NCI-H345 treated with DMSO at 0.1 percent for 48 hours (cell line): Measurements from ENCODE around the gene MRPL53.
"Not testable (repeated sequence)": the region's sequence is repeated elsewhere in the genome, so short reads cannot be mapped to it uniquely, and the experiment has no call there.

ENCODE experiments used
- DNase-seq: peaks from one replicate; lab custom pipeline; 2025; ENCODE audit not compliant: unreplicated experiment; lab: John Stamatoyannopoulos, UW

Gene MRPL53

DNA sequence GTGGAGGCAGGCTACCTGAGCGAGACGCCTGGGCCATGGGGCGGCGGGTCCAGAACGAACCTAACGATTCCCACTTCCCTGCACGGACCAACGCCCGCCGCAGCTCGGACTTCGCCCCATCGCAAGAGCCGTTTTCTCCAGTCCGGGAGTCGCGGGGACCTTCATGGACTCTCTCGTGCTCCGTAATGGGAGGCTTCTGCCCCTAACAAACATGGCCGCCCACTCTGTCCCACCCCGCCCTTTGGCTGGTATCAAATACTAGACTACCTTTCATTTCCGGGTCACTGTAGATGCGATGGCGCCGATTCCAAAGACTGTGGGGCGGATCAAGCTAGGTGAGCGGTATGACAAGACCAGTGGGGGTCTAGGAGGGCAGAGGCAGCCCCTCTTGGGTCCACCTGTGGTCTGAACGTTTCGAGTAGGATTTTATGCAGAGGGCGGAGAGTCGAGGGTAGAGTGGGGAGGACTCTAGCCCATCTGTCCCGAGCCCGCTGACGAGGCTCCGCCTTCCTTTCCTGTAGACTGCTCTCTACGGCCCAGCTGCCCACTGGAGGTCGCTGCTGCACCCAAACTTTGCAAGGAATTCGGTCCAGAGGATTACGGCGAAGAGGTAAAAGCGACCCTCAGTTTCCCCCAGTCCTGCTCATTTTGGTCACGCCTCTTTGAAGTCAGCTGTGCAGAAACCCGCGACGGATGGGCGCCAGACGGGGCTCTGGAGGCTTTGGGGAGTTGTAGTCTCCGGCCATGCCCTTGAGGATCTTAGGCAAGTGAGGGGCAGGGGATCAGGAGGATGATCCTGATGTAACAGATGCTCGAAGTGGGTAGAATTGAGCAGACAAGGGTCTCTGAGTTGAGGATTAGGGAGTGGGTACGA is 10.6 kb upstream of the MRPL53 start, which contains the start of the genes CCDC142 and TTC31:
TSS of gene CCDC142 (minus strand) at position 198 of the 874 bp plus-strand sequence. CDS start at position 37, 161 bp downstream.
TSS of gene TTC31 (plus strand) at position 281 of the 874 bp plus-strand sequence. CDS start at position 296, 15 bp downstream.
- DNase-seq: peak; percentile 95

- no peak for DNase-seq
Measured at GRCh38 chr2:74481961-74482800, 9.7 kb upstream of the MRPL53 start.

GRCh38 chr2:74481431-74481830 is 9.0 kb upstream of the MRPL53 start:
- no peak for DNase-seq

DNA sequence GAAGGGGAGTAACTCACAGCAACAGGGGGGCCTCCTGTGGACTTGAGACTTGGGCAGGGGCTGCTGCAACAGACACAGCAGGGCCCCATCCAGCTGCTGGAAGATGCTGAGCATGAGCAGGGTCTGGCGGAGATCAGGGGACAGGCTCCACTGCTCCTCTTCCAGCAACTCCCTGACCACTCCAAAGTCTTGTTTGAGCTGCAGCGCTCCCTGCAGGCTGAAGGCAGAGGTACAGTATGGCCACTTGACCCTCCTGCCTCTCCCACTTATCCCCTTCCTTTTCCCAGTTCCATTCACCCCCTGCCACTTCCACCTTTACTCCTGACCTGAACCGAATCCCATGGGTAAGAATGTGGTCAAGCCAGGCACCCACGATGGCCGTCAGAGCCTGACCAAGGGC is 2.4 kb upstream of the MRPL53 start:
- no peak for DNase-seq

- no peak for DNase-seq
Measured at GRCh38 chr2:74474481-74474880, 2.0 kb upstream of the MRPL53 start.

- no peak for DNase-seq
Measured at GRCh38 chr2:74472945-74473258, 422 bp upstream of the MRPL53 start.

GRCh38 chr2:74471332-74472065 is 981 bp downstream of the MRPL53 start:
- no peak for DNase-seq

GRCh38 chr2:74470742-74471141 is 1.7 kb downstream of the MRPL53 start:
- not testable (repeated sequence) for DNase-seq

DNA sequence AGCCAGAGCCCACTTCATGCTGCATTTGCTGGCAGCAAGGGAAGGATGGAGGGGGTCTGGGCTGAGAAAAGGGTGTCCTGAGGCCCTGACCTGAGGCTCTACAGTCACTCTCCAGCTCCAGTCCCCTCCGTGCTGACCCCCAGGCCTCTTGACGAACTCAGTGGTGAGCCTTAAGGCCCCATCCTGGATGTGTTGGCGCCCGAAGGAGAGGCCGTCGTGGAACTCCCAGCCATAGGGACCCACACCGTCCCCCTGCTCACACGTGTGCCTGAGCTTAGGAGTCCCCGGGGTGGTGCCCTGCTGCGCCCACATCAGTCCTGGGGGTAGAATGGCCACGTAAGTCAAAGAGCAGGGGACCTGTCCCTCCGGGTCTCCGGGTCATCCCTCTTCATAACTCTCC is 8.1 kb downstream of the MRPL53 start:
- no peak for DNase-seq

GRCh38 chr2:74462786-74463105 is 9.7 kb downstream of the MRPL53 start:
- DNase-seq: no peak

GRCh38 chr2:74462054-74462785 is 10.3 kb downstream of the MRPL53 start:
- DNase-seq: no peak

DNA sequence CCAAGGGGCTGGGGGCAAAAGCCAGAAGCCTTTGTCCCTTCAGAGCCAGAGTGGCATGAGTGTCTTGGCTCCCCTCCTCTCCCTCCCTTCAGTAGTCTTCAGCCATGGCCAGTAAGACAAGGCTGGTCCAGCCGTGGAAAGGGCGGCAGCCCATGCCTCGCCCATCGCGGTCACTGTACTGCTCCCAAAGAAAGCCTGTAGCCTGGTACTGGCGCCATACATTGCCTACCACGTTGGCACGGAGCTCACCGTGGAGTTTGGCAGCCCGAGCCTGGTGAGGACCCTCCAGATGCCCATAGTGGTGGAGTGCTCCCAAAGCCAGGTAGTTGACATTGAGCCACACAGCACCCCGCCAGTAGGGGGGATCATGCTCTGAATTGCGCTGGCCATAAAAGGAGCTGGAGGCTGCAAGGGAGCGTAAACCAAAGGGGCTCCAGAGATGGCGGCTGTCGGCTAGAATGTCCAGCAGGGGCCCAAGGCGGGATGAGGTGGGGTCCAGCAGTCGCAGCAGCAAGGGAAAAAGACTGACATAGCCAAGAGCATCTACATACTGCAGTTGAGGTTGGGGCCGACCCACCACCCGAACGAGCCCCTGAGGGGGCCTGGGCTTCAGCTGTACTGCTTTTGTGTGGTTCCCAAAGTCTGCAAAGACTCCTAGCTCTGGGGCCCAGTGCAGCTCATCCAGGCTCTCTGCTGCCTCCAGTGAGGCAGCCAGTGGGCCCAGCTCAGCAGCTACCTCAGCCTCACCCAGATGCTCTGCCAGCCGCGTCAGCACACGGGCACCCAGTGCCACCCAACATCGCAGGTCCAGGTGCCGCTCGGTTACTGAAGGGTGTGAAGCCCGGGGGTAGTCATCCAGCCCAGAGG is 11.1 kb downstream of the MRPL53 start:
- no peak for DNase-seq

DNA sequence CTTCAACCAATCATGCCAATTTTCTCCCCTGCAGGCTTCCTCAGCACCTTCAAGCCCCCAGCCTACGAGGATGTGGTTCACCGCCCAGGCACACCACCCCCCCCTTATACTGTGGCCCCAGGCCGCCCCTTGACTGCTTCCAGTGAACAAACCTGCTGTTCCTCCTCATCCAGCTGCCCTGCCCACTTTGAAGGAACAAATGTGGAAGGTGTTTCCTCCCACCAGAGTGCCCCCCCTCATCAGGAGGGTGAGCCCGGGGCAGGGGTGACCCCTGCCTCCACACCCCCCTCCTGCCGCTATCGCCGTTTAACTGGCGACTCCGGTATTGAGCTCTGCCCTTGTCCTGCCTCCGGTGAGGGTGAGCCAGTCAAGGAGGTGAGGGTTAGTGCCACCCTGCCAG is 12.3 kb downstream of the MRPL53 start:
- DNase-seq: not testable (repeated sequence)

GRCh38 chr2:74459503-74460118 is 12.9 kb downstream of the MRPL53 start:
- not testable (repeated sequence) for DNase-seq

DNA sequence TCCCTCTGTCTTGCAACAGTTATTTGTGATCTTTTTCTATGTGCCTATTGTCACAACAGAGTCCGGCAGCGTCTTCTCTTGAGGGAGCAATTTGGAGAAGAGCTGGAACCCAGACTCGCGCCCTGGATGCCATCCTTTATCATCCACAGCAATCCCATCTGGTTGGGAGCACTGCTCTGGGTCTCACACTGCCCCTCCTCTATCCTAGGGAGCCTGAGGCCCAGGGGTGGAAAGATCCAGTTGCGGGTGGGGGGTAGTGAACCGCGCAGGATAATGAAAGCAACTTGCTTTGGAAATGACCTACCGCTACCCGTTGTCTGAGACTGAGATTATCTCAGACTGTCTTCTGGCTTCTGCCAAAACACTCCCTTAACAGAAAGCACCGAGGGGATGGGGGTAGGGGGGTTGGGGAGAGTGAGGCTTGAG is 13.5 kb downstream of the MRPL53 start:
- DNase-seq: no peak

- DNase-seq: peak; percentile 99
Measured at GRCh38 chr2:74458132-74458937, 14.1 kb downstream of the MRPL53 start, which contains the start of gene WBP1. Gene WBP1 (plus strand): TSS chr2:74458438. CDS start chr2:74458603, 165 bp downstream.

DNA sequence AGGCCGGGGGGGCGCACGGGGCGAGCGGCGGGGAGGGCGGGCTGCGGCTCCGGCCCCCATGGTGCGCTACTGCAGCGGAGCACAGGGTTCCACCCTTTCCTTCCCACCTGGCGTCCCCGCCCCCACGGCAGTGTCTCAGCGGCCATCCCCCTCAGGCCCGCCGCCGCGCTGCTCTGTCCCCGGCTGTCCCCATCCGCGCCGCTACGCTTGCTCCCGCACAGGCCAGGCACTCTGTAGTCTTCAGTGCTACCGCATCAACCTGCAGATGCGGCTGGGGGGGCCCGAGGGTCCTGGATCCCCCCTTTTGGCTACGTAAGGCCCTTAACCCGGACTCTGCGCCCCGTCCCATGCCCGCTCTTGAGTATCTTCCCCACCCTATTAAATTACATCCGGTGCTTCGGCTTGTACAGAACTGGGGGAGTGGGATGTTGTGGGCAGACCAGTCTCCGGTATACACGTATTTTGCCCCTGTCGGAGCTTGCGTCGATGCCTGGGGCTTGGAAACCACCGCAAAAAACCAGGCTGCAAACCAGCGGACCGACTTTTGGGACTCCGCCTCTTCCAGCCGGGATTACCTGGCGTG is 14.8 kb downstream of the MRPL53 start:
- peak; percentile 59 for DNase-seq

DNA sequence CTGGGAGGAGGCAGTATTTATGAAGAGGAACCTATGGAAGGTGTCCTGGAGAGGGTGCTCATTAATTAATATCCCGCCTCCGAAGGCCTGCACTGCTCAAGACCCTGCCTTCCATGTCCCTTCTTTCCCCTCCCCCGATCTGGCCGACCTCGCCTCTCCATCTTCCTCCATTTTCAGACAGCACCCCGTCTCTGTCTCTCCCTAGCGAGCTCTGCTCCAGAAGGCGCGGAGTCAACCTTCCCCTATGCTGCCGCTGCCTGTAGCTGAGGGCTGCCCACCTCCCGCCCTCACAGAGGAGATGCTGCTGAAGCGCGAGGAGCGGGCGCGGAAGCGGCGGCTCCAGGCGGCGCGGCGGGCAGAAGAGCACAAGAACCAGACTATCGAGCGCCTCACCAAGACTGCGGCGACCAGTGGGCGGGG is 15.3 kb downstream of the MRPL53 start:
- no peak for DNase-seq
